GDM1 (cell line): ENCODE measurements around the gene GABBR2.
"Not testable (repeated sequence)": the region's sequence is repeated elsewhere in the genome, so short reads cannot be mapped to it uniquely, and the experiment has no call there.

Source experiments
- DNase-seq: peaks from one replicate; lab custom pipeline; 2025; lab: John Stamatoyannopoulos, UW

The GABBR2 gene

GRCh38 chr9:98596486-98596885 lies 112.2 kb downstream of the GABBR2 start:
- DNase-seq, result no peak

GRCh38 chr9:98594546-98595160 lies 114.1 kb downstream of the GABBR2 start:
- no peak for DNase-seq

- no peak for DNase-seq
Observed at GRCh38 chr9:98593354-98594253, 115.1 kb downstream of the GABBR2 start.

GRCh38 chr9:98591696-98592095 lies 117.0 kb downstream of the GABBR2 start:
- no peak for DNase-seq

- DNase-seq, result no peak
Observed at GRCh38 chr9:98590101-98590500, 118.6 kb downstream of the GABBR2 start.

- DNase-seq, result no peak
Observed at GRCh38 chr9:98589102-98589501, 119.6 kb downstream of the GABBR2 start.

- not testable (repeated sequence) for DNase-seq
Observed at GRCh38 chr9:98584853-98585438, 123.8 kb downstream of the GABBR2 start.

GRCh38 chr9:98584059-98584458 lies 124.7 kb downstream of the GABBR2 start:
- no peak for DNase-seq

- no peak for DNase-seq
Observed at GRCh38 chr9:98583417-98583816, 125.3 kb downstream of the GABBR2 start.

GRCh38 chr9:98580956-98581355 lies 127.8 kb downstream of the GABBR2 start:
- no peak for DNase-seq

GRCh38 chr9:98579700-98580099 lies 129.0 kb downstream of the GABBR2 start:
- DNase-seq, result no peak

GRCh38 chr9:98577446-98577845 lies 131.3 kb downstream of the GABBR2 start:
- no peak for DNase-seq

- DNase-seq, result no peak
Observed at GRCh38 chr9:98576859-98577258, 131.9 kb downstream of the GABBR2 start.

- peak; percentile 46 for DNase-seq
Observed at GRCh38 chr9:98576354-98576753, 132.4 kb downstream of the GABBR2 start.

- peak; percentile 83 for DNase-seq
Observed at GRCh38 chr9:98575379-98576346, 133.1 kb downstream of the GABBR2 start.

- DNase-seq, result no peak
Observed at GRCh38 chr9:98573749-98574278, 134.9 kb downstream of the GABBR2 start.

GRCh38 chr9:98572796-98573195 lies 135.9 kb downstream of the GABBR2 start:
- no peak for DNase-seq

- no peak for DNase-seq
Observed at GRCh38 chr9:98572054-98572627, 136.6 kb downstream of the GABBR2 start.

- no peak for DNase-seq
Observed at GRCh38 chr9:98571643-98572042, 137.1 kb downstream of the GABBR2 start.

GRCh38 chr9:98570663-98571440 lies 137.9 kb downstream of the GABBR2 start:
- no peak for DNase-seq
